HG03280 (cell line): ENCODE data around the gene EXOC3L1.
A peak's percentile ranks its signal among the peaks of the same experiment; 100 is the strongest.

Source experiments
- ATAC-seq: cut with Tn5 transposase; IDR thresholded peaks from one replicate; pipeline ENCODE4 v1.9.1; 2021; ENCODE audit warnings: mild to moderate bottlenecking, moderate library complexity; ENCODE audit not compliant: unreplicated experiment

Gene EXOC3L1

GRCh38 chr16:67190041-67190440 is at the start of gene EXOC3L1:
Gene EXOC3L1 (minus strand): TSS chr16:67190136. CDS start chr16:67189676, 460 bp downstream.
- ATAC-seq, result no peak

- ATAC-seq, result no peak
These were observed 49.0 kb upstream of the EXOC3L1 start for GRCh38 chr16:67238806-67239470.

- no peak for ATAC-seq
These were observed 48.3 kb upstream of the EXOC3L1 start for GRCh38 chr16:67238278-67238575.

GRCh38 chr16:67237396-67238277 is 47.7 kb upstream of the EXOC3L1 start:
- ATAC-seq, result no peak

GRCh38 chr16:67236563-67237395 is 46.8 kb upstream of the EXOC3L1 start:
- peak; percentile 47 for ATAC-seq

GRCh38 chr16:67235816-67236562 is 46.1 kb upstream of the EXOC3L1 start:
- ATAC-seq, result no peak

- ATAC-seq, result no peak
These were observed 44.3 kb upstream of the EXOC3L1 start for GRCh38 chr16:67234180-67234597.

- ATAC-seq, result no peak
These were observed 43.7 kb upstream of the EXOC3L1 start for GRCh38 chr16:67233596-67233995.

- no peak for ATAC-seq
These were observed 41.1 kb upstream of the EXOC3L1 start for GRCh38 chr16:67230809-67231660.

- no peak for ATAC-seq
These were observed 40.2 kb upstream of the EXOC3L1 start for GRCh38 chr16:67229906-67230808.

GRCh38 chr16:67228905-67229304 is 39.0 kb upstream of the EXOC3L1 start:
- ATAC-seq, result no peak

GRCh38 chr16:67228034-67228785 is 38.3 kb upstream of the EXOC3L1 start:
- no peak for ATAC-seq

GRCh38 chr16:67227567-67227921 is 37.6 kb upstream of the EXOC3L1 start:
- ATAC-seq, result no peak

- peak; percentile 93 for ATAC-seq
These were observed 37.0 kb upstream of the EXOC3L1 start, which contains the start of gene TMEM208 for GRCh38 chr16:67226804-67227566. Gene TMEM208 (plus strand): TSS chr16:67227130. CDS start chr16:67227219, 89 bp downstream.

- ATAC-seq, result no peak
These were observed 36.4 kb upstream of the EXOC3L1 start for GRCh38 chr16:67226295-67226803.

GRCh38 chr16:67223992-67224391 is 34.1 kb upstream of the EXOC3L1 start:
- no peak for ATAC-seq
